Mesothelial cell of epicardium (in vitro differentiated cells): Measurements from ENCODE around the gene SPR. TPM values are rescaled to one million over a fixed set of nuclear protein-coding genes. Genes with fewer than 3 reads are reported as not detected.
A peak's percentile ranks its signal among the peaks of the same experiment; 100 is the strongest.

ENCODE experiments used
- DNase-seq, 2 experiments: peaks; one replicate each; pipeline ENCODE4 v3.0.0; 2021; ENCODE audit warnings: low spot score in 2 of 2; ENCODE audit not compliant: unreplicated experiment in 2 of 2
- H3K27ac Mint-ChIP-seq: 2 replicates; pipeline ENCODE4 v1.8.0; 2021; ENCODE audit warnings: mixed read lengths
- H3K27me3 Mint-ChIP-seq: 2 replicates; pipeline ENCODE4 v1.8.0; 2021; ENCODE audit warnings: low read depth, mixed read lengths
- H3K36me3 Mint-ChIP-seq: 2 replicates; pipeline ENCODE4 v1.8.0; 2021; ENCODE audit warnings: mixed read lengths
- H3K4me1 Mint-ChIP-seq: 2 replicates; pipeline ENCODE4 v1.8.0; 2021; ENCODE audit warnings: mixed read lengths
- H3K4me3 Mint-ChIP-seq: 2 replicates; pipeline ENCODE4 v1.8.0; 2021; ENCODE audit warnings: mild to moderate bottlenecking, moderate library complexity, mixed read lengths
- H3K9me3 Mint-ChIP-seq: 2 replicates; pipeline ENCODE4 v1.8.0; 2021; ENCODE audit warnings: mixed read lengths
- total RNA-seq: library from RNA; stranded (reverse); gene quantifications from 3 replicates; pipeline ENCODE4 v1.2.1, GENCODE V29; 2021
- TF ChIP-seq, protein P1 (sequence below): fragments of 200-600 bp; sonication (generic); IDR thresholded peaks from one replicate; pipeline ENCODE4 v1.5.0; 2021; ENCODE audit warnings: antibody characterized with exemption; ENCODE audit not compliant: unreplicated experiment

Gene SPR
- total RNA-seq, 1 donor from 2014 or later: 12.5 TPM

DNA sequence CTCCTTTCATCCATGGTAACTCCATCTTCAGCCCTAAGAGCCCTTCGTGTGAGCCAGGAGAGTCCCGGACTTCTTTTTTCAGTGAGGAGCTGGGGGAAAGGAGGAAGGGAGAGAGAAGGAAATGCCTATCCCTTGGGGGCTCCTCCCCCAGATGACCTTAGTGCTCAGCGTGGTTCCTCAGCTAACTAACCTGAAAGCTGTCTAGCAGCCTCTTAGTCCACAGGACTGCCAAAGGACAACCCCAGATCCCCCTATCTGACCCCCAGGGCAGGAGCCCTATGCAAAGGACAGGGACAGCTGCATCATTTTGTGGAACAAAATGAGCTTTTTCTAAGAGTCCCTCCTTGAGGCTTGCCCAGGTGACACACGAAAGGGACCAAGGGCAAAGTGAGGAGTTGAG, 7.9 kb downstream of the SPR start:
- peaks cover 12% of the 10 kb centered on the region for H3K4me1 Mint-ChIP-seq
- H3K4me3 Mint-ChIP-seq: no peak overlapping the region
- peaks cover 53% of the 10 kb centered on the region for H3K27me3 Mint-ChIP-seq
- DNase-seq: no peak
- peaks cover 4% of the 10 kb centered on the region for H3K36me3 Mint-ChIP-seq
- TF ChIP-seq, protein P1, sequence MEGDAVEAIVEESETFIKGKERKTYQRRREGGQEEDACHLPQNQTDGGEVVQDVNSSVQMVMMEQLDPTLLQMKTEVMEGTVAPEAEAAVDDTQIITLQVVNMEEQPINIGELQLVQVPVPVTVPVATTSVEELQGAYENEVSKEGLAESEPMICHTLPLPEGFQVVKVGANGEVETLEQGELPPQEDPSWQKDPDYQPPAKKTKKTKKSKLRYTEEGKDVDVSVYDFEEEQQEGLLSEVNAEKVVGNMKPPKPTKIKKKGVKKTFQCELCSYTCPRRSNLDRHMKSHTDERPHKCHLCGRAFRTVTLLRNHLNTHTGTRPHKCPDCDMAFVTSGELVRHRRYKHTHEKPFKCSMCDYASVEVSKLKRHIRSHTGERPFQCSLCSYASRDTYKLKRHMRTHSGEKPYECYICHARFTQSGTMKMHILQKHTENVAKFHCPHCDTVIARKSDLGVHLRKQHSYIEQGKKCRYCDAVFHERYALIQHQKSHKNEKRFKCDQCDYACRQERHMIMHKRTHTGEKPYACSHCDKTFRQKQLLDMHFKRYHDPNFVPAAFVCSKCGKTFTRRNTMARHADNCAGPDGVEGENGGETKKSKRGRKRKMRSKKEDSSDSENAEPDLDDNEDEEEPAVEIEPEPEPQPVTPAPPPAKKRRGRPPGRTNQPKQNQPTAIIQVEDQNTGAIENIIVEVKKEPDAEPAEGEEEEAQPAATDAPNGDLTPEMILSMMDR: no peak
- no peaks in the 10 kb centered on the region for H3K9me3 Mint-ChIP-seq
- H3K27ac Mint-ChIP-seq: no peak overlapping the region

DNA sequence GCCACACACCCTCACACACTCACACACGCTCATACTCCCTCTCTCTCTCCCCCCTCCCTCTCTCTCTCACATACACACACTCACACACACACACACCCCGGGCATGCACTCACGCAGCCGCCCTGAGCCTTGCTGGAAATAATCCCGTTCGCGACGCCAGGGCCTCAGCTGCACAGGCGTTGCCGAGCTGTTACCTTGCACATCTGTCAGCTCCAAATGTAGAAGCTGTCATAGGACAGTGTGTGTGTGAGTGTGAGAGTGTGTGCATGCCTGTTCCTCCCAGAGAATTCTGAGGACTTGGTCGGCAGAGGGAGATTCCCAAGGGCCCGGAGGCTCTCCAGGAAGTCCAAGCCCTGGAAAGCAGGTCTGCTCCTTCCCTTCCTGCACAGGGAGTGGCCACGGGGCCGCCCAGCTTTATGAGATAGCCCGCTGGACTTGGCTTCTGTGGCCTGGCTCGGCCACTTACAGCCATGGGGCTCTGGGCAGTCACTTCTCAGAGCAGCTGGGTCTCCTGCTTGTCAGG, 8.6 kb downstream of the SPR start:
- no peaks in the 10 kb centered on the region for H3K9me3 Mint-ChIP-seq
- peaks cover 4% of the 10 kb centered on the region for H3K36me3 Mint-ChIP-seq
- peaks cover 60% of the 10 kb centered on the region for H3K27me3 Mint-ChIP-seq
- H3K27ac Mint-ChIP-seq: no peak overlapping the region
- H3K4me1 Mint-ChIP-seq: peaks cover 12% of the 10 kb centered on the region
- peak overlapping the region; percentile 9 for H3K4me3 Mint-ChIP-seq
- TF ChIP-seq, protein P1: no peak
- no peak for DNase-seq

DNA sequence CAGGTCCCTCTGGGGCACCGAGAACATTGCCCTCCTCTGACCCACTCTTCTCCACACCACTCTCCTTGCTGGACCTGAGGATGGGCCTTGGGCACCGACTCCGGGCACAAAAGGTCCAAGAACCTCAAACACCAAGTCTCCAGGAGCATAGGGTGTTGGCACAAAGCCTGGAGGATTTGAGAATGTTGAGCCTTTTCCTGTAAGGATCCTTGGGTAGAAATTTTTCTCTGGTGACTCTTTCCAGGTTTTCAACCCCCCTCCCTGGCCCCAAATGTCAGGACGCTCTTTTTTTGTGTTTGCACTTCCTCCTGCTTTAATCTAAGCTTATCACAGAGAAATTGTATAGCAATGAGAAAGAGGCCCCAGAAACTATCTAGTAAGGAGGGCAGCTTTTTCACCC, 9.2 kb downstream of the SPR start:
- Mint-ChIP-seq H3K9me3 (no peaks in the 10 kb centered on the region), H3K4me1 (peaks cover 12% of the 10 kb centered on the region), H3K36me3 (peaks cover 4% of the 10 kb centered on the region), H3K27me3 (peaks cover 66% of the 10 kb centered on the region), H3K27ac (no peak overlapping the region), H3K4me3 (no peak overlapping the region)
- TF ChIP-seq, protein P1: no peak
- DNase-seq: no peak

DNA sequence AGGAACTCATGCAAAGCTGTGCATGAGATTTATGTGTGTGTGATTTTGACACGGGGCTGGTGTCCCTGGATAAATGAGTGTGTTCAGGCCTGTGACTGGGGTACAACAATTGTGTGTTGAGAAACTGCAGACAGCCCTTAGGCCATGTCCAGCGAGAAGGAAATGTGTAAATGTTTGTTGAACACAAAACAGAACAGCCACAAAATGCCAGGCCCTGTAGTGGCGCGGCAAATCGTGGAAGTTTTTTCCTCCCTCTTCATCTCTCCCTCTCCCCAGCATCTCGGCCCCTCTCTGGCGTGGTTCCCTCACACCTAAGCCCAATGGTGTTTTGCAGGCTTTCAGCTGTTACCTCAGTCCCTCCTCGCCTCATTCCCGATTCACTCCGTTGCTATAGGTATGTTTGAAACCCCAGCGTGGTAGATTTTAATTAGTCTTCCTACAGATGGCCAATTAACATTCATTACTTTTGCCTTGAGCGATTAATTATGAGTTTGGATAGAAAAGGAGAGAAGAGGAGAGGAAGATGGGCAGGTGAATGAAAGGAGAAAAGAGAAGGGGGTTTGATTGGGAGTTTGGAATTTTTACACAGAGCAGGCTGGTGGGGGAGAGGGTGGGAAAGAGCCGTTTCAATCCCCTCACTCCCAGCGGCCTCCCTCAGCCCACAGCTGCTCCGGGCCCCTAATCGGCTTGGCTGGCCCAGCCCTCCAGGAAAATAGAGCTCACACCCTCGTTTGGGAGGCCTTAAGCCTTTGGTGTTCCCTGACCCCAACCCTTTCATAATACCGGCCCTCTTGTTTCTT, 10.8 kb downstream of the SPR start:
- Mint-ChIP-seq H3K27me3 (peaks cover 80% of the 10 kb centered on the region), H3K36me3 (no peaks in the 10 kb centered on the region), H3K4me3 (no peak overlapping the region), H3K4me1 (peaks cover 12% of the 10 kb centered on the region), H3K27ac (no peak overlapping the region), H3K9me3 (peaks cover 1% of the 10 kb centered on the region)
- DNase-seq: no peak
- TF ChIP-seq, protein P1: no peak

DNA sequence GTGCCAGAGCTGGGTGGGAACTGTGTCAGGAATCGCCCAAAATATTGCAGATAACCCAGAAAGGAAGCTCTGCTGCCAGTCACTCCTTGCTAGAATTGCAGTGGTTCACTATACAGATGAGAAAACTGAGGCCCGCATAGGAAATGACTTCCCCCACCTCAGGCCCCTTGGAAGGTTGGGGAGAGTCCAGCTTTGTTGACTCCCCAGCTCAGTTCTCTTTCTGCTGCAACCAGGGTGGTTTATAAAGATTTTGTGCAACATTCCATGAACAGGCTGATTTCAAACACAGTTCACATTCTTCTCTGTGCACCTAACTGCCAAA, 11.3 kb downstream of the SPR start:
- no peaks in the 10 kb centered on the region for H3K36me3 Mint-ChIP-seq
- H3K4me3 Mint-ChIP-seq: no peak overlapping the region
- TF ChIP-seq, protein P1: no peak
- peaks cover 12% of the 10 kb centered on the region for H3K4me1 Mint-ChIP-seq
- peaks cover 4% of the 10 kb centered on the region for H3K9me3 Mint-ChIP-seq
- peaks cover 86% of the 10 kb centered on the region for H3K27me3 Mint-ChIP-seq
- no peak for DNase-seq
- H3K27ac Mint-ChIP-seq: no peak overlapping the region
